ENCODE results near the gene ZBTB42.

ZBTB42 gene

GRCh38 chr14:104844306-104845032, 43.6 kb downstream of the ZBTB42 start:
- no peak for DNase-seq

- no peak for DNase-seq
Observed at GRCh38 chr14:104845033-104845666, 44.2 kb downstream of the ZBTB42 start.

- DNase-seq = no peak
Observed at GRCh38 chr14:104845834-104846441, 45.0 kb downstream of the ZBTB42 start.

DNA sequence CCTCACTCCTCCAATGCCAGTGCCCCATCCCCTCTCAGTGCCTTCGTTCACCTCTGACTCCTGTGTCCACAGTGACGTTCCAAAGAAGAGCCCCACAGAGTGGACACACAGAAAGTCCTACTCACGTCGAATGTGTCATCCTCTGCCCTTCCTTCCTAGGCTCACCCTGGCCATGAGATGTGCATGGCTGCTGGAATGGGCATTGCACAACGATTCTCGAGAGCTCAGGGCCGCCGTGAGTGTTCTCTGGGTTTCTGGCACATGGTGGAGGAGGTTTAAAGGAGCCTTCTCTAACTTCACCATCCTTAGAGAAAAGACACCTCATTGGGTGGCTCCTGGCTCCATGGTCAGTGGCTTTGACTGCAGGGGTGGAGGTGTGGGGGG, 51.4 kb downstream of the ZBTB42 start:
- DNase-seq = no peak

Data from fibroblast of skin of right biceps (primary cell).